PC-3 (cell line): Measurements from ENCODE around the gene RRBP1.

Experiments used
- EZH2 ChIP-seq: fragments of 300-600 bp; sonication (generic); IDR thresholded peaks from one replicate; pipeline ENCODE4 v1.6.1; 2017; ENCODE audit warnings: antibody characterized with exemption, mild to moderate bottlenecking, low read length; ENCODE audit not compliant: unreplicated experiment
- EZH2phosphoT487 ChIP-seq: fragments of 300-600 bp; sonication (generic); IDR thresholded peaks from 2 replicates; pipeline ENCODE4 v1.6.1; 2018; ENCODE audit warnings: mild to moderate bottlenecking, antibody characterized with exemption, low read length, borderline replicate concordance
- TF ChIP-seq, protein P1 (sequence below): fragments of 300-600 bp; sonication (generic); conservative IDR thresholded peaks from 2 replicates; pipeline ENCODE4 v1.5.1; 2017; ENCODE audit warnings: antibody characterized with exemption, low read depth, mild to moderate bottlenecking, low read length

DNA sequence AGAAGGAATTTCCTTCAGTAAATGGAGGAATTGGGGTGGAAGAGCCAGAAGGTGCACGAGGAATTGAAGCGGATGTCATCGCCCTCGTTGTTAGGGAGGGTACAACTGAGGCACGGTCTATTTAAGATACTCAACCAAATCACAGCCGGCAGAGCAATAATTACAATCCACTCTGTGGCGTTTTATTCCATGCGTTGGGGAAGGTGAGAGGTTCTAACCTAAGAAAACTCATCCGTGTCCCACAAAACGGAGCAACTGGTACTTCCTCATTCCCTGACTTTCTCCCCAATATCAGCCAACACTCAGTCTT lies 802 bp upstream of the RRBP1 start:
- TF ChIP-seq, protein P1, sequence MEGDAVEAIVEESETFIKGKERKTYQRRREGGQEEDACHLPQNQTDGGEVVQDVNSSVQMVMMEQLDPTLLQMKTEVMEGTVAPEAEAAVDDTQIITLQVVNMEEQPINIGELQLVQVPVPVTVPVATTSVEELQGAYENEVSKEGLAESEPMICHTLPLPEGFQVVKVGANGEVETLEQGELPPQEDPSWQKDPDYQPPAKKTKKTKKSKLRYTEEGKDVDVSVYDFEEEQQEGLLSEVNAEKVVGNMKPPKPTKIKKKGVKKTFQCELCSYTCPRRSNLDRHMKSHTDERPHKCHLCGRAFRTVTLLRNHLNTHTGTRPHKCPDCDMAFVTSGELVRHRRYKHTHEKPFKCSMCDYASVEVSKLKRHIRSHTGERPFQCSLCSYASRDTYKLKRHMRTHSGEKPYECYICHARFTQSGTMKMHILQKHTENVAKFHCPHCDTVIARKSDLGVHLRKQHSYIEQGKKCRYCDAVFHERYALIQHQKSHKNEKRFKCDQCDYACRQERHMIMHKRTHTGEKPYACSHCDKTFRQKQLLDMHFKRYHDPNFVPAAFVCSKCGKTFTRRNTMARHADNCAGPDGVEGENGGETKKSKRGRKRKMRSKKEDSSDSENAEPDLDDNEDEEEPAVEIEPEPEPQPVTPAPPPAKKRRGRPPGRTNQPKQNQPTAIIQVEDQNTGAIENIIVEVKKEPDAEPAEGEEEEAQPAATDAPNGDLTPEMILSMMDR, result no peak
- TF ChIP-seq EZH2, result no peak
- TF ChIP-seq EZH2phosphoT487, result no peak
